GM19099 (cell line): ENCODE measurements around the gene GTF2F2.

Experiments
- POLR2A ChIP-seq: IDR thresholded peaks from 3 replicates; pipeline ENCODE4 v1.6.1; 2011; ENCODE audit warnings: low read depth; ENCODE audit not compliant: insufficient read length; ENCODE audit errors: extremely low read depth

Gene GTF2F2

GRCh38 chr13:45208132-45208531 is 87.8 kb downstream of the GTF2F2 start:
- no peak for TF ChIP-seq POLR2A

GRCh38 chr13:45209229-45209628 is 88.9 kb downstream of the GTF2F2 start:
- TF ChIP-seq POLR2A = no peak

GRCh38 chr13:45215392-45216077 is 95.2 kb downstream of the GTF2F2 start:
- TF ChIP-seq POLR2A = no peak

GRCh38 chr13:45216193-45216592 is 95.9 kb downstream of the GTF2F2 start:
- no peak for TF ChIP-seq POLR2A

GRCh38 chr13:45218689-45219088 is 98.4 kb downstream of the GTF2F2 start:
- no peak for TF ChIP-seq POLR2A

GRCh38 chr13:45219123-45219891 is 99.0 kb downstream of the GTF2F2 start:
- no peak for TF ChIP-seq POLR2A

GRCh38 chr13:45219938-45220375 is 99.6 kb downstream of the GTF2F2 start:
- no peak for TF ChIP-seq POLR2A

GRCh38 chr13:45220403-45220802 is 100.1 kb downstream of the GTF2F2 start:
- TF ChIP-seq POLR2A = no peak

GRCh38 chr13:45222516-45222915 is 102.2 kb downstream of the GTF2F2 start:
- no peak for TF ChIP-seq POLR2A

GRCh38 chr13:45222919-45223318 is 102.6 kb downstream of the GTF2F2 start:
- no peak for TF ChIP-seq POLR2A

- no peak for TF ChIP-seq POLR2A
Observed at GRCh38 chr13:45224176-45224575, 103.9 kb downstream of the GTF2F2 start.

- TF ChIP-seq POLR2A = no peak
Observed at GRCh38 chr13:45225370-45225769, 105.1 kb downstream of the GTF2F2 start.

GRCh38 chr13:45226024-45226423 is 105.7 kb downstream of the GTF2F2 start:
- no peak for TF ChIP-seq POLR2A

GRCh38 chr13:45228002-45228401 is 107.7 kb downstream of the GTF2F2 start:
- TF ChIP-seq POLR2A = no peak

- no peak for TF ChIP-seq POLR2A
Observed at GRCh38 chr13:45229172-45229571, 108.9 kb downstream of the GTF2F2 start.

- no peak for TF ChIP-seq POLR2A
Observed at GRCh38 chr13:45231305-45231704, 111.0 kb downstream of the GTF2F2 start.
